HG02642 (cell line): ENCODE measurements around the gene DHCR24.

ENCODE experiments used
- ATAC-seq: cut with Tn5 transposase; IDR thresholded peaks from one replicate; pipeline ENCODE4 v1.9.1; 2021; ENCODE audit warnings: mild to moderate bottlenecking; ENCODE audit not compliant: unreplicated experiment, poor library complexity

Gene DHCR24

DNA sequence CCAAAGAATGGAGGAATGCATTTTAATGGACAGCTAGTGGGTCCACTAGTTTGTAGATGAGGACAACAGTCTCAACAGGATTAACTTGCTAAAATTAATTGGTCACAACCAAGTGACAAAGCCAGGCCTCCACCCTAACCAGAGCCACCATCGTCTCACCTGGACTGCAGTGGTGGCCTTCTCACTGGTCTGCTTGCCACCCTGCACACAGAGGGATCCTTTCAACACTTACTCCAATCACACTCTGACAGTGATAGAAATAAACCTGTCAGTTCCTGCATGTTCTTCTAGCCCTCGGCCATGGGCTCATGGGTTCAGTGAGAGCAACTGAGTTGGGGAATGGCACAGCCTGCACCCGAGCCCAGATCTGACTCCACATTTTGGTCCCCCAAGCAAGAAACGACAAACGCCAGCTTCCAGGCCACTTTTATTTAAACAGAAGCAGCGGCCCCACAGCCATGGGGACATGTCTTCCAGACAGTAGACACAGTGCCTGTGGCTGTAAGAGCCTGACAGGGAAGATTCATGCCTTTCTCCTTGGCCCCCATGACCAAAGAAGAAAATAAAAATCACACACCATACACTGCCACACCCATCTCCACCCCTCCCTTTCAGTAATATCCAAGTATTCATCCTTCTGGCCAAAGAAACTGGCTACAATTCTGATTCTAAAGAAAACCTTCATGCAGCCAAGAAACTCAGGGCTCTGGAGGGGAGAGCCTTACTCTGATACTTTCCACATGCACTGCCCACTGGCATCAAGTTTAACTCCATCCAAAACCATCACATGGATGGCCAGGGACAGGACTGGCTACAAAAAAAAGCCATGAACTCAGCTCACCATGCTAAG lies 37.6 kb downstream of the DHCR24 start:
- no peak for ATAC-seq

DNA sequence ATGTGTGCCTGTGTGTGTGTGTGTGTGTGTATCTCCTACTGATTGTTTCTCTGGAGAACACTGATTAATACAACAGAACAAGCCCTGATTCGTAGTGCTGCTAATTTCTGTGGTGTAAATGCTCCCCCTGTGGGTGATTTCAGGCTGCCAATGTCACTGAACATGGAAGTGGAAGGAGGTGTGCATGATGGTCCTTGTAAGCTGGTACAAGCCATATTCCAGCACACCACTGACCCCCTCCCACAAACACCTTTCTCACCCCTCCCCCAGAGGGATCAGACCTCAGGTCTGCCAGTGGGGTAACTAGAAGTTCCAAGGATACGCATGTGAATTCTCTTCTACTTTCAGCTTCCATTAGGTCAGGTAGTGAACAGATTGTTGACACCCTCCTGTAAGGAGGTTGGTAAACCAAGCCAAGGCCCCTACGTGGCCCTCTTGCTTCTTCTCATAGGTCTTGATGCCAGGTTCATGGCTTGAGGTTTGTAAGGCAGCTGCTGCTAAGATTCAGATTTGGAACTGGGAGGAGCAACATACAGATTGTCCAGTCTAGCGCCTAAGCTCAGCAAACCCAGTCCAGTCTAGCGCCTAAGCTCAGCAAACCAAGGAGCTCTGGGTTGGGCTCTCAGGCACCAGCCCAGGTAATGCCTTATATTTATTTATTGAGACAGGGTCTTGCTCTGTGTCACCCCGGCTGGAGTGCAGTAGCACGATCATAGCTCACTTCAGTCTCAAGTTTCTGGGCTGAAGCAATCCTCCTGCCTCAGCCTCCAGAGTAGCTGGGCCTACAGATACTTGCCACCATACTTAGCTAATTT lies 38.7 kb downstream of the DHCR24 start:
- no peak for ATAC-seq

DNA sequence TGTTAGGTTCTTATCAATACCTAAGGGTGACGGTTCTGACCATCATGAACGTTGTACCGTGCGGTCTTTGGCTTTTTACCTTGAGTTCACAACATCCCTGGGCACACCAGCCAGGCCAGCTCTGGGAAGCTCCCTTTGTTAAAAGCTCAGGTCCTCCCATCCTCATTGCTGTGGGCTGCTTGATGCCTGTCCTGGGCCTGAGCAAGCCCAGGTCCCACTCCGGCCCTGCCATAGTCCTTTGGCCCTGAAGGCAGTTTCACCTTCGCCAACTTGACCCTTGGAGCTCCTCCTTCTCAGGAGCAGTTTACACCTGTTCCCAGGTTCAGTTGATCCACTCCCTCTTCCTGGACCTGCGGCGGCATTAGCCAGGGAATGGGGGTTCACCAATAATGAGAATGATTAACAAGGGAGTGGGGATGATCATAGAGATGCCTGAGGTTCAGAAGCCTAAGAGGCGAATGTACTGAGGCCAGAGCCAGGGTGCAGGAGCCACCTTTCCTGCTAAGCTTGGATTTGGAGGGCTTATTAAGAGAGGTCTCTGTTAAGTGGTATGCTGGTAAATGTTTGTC lies 40.2 kb downstream of the DHCR24 start:
- no peak for ATAC-seq

DNA sequence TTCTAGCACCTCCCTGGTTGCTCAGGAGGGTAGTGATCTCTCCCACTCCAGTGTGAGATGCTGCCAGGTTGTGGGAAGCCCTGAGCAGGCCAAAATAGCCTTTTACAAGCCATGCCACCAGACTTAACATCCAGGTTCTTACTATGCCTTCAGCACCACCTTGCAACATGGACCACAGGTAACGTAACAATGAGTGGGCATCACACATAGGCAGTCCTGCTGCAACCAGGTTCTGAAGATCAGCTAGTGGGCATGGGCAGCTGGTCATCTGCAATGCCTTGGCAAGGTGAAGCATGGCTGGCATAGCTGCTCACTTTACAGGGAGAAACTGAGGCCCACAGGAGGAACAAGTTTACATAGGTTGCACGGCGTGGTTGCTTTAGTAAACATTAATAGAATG lies 40.7 kb downstream of the DHCR24 start:
- no peak for ATAC-seq

DNA sequence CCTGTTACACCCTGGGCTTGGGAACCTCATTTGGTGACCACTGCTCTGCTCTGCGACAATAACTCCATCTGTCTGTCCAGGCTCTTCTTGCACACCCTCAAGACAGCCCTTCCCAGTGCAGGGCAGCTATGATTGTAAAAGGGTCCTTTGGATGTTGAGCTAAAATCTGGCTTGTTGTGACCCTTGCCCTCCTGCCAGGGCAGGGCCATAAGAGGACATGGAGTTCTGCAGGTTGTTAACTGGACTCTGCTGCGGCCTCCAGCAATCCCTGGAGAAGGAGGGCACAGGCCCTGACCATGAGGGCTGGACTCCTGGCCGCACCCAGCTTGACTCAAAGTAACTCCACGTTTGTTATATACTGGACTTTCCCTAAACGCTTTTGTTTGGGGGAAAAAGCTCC lies 41.2 kb downstream of the DHCR24 start:
- no peak for ATAC-seq

DNA sequence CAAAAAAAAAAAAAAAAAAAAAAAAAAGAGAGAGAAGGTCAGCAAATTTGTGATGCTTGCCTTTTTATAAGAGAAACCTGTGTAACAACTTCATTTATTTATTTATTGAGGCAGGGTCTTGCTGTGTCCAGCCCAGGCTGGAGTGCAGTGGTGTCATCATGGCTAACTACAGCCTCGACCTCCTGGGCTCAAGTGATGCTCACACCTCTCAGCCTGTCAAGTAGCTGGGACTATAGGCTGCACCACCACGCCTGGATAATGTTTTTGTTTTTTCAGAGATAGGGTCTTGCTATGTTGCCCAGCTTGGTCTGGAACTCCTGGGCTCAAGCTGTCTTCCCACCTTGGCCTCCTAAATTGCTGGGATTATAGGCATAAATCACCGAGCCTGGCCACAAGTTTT lies 42.4 kb downstream of the DHCR24 start:
- no peak for ATAC-seq

DNA sequence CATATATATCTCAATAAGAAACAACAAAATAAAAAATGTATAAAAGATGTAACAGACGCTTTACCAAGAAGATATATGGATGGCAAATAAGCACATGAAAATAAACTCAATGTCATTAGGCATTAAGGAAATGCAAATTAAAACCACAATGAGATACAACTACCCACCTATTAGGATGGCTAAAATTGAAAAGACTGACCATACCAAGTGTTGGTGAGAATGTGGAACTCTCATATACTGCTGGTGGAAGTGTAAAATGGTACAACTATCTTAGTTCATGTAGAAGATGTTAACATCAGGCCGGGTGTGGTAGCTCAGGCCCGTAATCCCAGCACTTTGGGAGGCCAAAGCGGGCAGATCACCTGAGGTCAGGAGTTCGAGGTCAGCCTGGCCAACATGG lies 43.5 kb downstream of the DHCR24 start:
- ATAC-seq = no peak

DNA sequence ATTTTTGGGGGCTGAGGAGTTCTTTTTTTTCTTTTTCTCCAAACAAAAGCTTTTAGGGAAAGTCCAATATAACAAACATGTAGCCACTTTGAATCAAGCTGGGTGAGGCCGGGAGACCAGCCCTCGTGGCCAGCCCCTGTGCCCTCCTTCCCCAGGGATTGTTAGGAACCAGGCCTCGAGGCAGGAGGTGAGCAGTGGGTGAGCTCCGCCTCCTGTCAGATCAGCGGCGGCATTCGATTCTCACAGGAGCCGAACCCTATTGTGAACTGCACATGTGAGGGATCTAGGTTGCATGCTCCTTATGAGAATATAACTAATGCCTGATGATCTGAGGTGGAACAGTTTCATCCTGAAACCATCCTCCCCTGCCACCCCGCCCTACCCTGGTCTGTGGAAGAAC lies 44.0 kb downstream of the DHCR24 start:
- ATAC-seq = no peak

DNA sequence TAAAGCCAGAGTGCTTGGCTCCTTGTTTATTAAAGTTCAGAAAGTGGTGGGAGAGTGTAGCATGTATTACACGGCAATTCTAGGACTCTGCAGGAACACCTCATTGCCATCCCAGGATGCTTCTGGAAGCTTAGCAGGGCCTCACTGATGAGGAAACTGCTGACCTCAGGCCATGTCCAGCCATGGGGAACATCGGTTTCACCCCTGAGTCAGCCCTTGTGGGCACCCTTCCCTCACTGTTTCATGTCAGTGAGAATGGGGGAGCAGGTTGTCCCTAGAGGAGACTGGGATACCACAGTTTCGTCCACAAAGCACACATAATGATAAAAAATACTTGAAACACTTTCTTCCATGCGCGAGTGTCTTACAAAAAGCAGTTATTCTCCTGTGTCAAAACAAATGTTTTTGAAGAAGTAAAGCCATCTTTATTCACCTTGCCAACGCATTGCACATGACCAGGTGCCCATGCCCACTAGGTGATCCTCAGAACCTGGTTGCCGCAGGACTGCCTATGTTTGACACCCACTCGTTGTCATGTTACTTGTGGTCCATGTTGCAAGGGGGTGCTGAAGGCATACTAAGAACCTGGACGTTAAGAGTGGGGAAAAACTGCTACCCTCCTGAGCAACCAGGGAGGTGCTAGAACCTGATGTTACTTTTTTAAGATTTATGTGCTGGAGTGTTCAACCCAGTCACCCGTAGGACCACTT lies 44.6 kb downstream of the DHCR24 start:
- ATAC-seq = no peak

DNA sequence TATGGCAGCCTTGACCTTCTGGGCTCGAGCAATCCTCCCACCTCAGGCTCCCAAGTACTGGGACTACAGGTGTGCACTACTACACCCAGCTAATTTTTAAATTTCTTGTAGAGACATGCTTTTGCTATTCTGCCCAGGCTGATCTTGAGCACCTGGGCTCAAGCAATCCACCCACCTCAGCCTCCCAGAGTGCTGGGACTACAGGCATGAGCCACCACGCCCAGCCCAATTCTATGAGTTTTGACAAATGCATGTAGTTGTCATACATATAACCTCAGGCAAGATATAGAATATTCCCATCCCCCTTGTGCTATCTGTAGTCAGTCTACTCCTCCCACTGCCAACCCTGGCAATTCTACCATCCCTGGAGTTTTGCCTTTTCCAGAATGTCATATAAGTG lies 47.2 kb downstream of the DHCR24 start:
- no peak for ATAC-seq

DNA sequence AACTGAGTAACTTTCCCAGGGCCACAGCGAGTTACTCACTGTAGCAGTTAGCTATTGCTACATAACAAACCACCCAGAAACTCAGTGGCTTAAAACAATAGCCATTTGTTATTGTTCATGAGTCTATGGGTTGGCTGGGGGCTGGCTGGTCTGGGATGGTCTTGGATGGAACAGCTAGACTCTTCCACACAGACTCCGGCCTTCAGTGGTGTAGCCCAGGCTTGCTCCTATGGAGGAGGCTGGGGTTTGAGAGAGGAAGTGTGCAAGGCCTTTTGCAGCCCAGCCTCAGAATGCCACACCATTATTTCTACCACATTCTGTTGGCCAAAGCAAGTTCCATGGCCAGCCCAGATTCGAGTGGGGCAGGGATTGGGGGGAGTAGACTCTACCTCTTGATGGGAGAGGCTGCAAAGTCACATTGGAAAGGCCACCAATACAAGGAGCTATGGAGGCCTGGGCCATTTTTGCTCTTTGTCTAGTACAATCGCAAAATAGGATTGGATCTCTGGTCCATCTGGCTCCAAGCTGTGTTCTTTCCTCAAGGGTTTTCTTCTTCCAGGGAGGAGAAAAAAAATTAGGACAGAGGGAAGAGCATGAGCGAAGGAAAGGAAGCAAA lies 48.3 kb downstream of the DHCR24 start:
- no peak for ATAC-seq

DNA sequence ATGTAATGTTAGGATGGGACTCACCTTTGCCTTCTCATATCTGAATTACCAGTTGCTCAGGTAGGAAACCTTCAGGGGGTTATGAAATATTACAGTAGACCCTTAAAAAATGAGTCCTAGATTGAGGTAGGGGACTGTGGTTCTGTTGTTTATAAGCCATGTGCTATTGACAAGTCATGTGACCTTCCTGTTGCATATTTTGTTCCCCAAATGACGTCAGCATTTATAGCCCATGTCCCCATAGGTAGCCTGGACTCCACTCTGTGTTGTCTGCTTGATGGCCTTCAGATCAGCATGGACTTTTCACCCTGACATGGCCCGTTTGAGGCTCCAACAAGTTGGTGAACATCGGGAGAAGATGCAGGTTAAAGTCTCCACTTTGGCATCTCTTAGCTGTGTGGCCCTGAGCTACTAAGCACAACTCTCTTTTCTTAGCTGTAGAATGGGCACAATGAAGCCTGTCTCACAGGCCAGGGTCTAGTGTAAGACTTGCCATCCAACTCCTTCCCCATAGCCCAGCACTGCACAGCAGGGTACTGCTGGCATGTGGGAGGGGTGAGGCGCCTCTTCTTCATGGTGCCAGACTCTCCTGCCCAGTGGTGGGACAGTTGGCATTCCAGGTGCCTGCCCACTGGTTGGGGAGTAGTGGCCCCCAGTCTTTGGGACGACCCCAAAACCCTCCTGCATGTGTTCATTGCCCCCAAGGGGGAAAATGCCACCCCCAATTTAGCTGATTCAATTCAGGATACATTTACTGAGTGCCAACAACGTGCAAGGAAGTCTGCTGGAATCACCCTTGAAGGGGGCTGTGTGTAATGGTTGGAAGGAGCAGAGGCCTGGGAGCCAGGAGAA lies 49.8 kb downstream of the DHCR24 start:
- ATAC-seq = no peak

DNA sequence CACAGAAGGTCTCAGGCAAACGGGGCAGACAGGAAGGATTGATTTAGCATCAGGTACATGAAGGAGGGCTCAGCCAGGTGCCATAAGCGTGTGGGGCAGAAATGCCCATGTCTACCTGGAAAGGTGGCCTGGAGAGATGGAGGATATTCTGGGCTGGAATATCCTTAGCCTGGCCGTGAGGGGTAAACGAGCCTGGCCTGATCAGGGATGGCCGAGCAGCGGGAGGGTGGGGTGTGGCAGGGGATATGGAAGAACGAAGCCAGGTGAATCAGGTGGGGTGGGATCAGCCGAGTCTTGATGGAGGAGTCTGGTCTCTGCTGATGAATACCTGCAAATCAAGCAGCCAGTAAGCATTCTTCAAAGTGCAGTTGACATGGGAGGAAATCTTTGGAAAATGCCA lies 50.4 kb downstream of the DHCR24 start:
- no peak for ATAC-seq

DNA sequence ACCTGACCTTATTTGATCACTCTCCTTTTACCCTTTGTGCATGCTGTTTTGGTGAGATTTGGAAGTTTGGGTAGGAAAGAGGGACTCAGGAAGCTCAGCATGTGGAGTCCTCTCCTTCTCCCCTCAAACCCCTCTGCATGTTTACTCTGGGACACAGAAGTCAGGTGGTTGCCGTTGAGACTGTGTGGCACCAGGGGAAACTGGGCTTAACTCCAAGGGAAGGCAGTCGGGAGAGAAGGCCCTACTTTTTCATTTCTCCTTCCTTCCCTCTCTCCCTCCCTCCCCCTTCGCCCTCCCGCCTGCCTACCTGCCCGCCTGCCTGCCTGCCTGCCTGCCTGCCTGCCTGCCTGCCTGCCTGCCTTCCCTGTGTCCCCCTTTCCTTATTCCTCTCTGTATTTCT lies 51.0 kb downstream of the DHCR24 start:
- ATAC-seq = no peak

DNA sequence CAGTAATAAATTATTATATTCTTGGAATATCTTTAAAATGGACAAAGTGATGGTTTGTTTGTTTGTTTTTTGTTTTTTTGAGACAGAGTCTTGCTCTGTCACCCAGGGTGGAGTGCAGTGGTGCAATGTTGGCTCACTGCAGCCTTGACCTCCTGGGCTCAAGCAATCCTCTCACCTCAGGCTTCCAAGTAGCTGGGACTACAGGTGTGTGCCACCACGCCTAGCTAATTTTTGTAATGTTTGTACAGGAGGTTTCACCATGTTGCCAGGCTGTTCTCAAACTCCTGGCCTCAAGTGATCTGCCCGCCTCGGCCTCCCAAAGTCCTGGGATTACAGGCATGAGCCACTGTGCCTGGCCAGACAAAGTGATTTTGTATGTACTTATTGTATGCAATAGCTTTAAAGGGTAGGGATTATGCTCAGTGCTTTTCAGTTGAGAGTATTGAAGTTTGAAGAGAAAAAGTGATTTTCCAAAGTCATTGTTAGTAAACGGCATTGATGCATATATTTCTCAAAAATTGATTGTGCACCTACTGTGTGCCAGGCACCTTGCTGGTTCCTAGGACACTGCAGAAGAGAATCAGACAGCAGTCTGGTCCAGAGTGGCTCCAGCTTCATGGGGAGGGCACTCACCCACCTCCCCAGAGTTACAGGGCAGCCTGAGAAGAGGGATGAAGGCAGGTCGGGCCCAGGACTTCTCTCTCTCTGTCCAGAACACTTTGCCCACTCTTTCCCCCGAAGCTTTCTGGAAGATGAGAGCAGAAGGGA lies 51.7 kb downstream of the DHCR24 start:
- no peak for ATAC-seq

DNA sequence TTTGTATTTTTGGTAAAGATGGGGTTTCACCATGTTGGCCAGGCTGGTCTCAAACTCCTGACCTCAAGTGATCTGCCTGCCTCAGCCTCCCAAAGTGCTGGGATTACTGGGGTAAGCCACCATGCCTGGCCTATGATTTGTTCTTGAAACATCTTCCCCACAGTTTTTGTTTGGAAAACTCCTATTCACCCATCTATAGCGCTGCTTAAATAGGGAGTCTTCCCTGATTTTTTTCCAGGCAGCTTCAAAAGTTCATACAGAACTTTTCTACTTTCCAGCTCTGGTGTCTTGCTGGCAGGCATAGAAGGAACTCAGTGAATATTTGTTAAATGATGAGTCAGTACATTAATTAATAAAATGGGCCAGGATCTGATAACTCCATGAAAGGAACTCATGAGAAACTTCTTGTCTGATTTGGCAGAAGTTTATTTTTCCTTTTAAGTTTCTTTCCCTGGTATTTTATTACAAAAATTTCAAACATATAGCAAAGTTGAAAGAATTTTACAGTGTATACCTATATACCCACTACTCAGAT lies 52.9 kb downstream of the DHCR24 start:
- ATAC-seq = no peak

DNA sequence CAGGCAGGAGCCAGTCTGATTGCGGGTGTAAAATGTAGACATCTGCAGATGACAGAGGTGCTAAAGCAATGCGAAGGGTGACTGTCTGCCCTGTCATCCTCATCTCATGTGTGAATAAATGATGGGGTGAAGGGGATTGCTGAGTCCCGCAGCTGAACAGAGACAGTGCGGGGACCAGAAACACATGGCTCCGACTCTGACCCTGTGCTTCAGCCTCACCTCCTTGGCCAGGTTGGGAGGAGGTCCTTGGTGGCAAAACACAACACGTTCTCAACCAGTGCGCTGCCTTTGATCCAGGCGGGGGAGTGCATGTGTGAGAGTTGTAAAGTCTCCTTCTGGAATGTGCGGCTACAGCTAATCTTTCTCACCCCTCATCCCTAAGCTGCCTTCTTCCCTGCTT lies 53.9 kb downstream of the DHCR24 start:
- ATAC-seq = no peak

DNA sequence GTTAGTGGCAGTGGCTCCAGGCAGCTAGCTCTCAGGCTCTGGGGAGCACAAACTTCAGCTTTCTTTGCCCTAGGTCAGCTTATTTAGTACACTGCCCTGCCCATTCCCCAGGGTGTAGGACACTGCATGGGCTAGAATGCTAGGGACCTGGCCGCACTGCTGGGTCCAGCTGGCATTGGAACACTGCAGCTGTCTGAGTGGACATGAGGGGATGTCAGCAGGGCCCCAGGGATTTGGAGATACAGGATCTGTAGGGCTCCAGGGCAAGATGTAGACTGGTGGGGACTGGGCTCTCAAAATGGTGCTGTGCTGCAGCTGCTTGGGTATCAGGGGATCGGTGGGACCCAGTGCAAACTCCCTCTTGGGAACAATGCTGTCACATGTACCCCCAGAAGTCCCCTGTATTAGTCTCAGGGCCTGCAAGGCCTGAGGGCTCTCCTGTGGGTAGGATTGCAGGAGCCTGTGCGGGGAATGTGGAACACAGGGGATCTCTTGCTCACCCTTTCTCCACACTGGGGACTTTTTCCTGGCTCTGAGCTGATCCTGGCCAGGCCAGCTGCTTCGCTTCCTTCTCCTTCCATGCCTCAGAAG lies 60.7 kb downstream of the DHCR24 start:
- ATAC-seq = no peak
